DND-41 (cell line): Measurements from ENCODE around the gene PRR14L.

Source experiments
- EZH2 ChIP-seq: IDR thresholded peaks from 3 replicates; pipeline ENCODE4 v1.6.1; 2012; ENCODE audit warnings: borderline replicate concordance, low read depth, mild to moderate bottlenecking, moderate library complexity, low read length, inconsistent platforms; ENCODE audit not compliant: severe bottlenecking
- TF ChIP-seq, protein P1 (sequence below): IDR thresholded peaks from 2 replicates; pipeline ENCODE4 v1.5.1; 2012; ENCODE audit warnings: borderline replicate concordance, low read length, moderate library complexity, mild to moderate bottlenecking; ENCODE audit not compliant: poor library complexity, severe bottlenecking; ENCODE audit errors: extremely low read depth

DNA sequence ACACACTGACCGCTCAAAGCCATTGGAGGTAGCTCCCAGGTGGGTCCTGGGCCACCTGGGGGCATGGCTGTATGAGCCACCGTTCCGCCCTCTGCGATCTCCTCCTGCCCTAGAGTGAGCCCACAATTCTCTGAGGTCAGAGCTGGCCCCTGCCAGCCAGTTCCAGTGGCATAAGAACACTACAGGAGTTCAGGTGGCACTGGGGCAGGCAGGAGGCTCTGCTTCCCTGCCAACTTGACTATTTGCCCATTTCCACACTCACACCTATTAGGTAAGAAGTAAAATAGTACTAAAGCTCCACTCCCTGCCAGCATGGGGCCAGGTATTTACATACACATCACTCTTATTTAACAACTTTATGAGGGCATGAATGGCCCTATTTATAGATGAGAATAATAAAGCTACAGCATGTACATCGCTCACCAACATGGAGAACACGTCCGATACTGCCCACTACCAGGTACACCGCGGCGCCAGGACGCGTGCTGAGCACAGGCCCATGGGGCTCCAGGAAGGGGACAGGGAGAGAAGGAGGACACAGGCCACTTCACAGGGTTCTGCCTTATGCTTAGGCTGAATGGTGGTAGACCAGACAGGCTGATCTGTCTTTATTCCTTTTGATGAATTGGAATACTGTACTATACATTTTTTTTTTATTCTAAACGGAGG lies 114.2 kb downstream of the PRR14L start:
- TF ChIP-seq, protein P1, sequence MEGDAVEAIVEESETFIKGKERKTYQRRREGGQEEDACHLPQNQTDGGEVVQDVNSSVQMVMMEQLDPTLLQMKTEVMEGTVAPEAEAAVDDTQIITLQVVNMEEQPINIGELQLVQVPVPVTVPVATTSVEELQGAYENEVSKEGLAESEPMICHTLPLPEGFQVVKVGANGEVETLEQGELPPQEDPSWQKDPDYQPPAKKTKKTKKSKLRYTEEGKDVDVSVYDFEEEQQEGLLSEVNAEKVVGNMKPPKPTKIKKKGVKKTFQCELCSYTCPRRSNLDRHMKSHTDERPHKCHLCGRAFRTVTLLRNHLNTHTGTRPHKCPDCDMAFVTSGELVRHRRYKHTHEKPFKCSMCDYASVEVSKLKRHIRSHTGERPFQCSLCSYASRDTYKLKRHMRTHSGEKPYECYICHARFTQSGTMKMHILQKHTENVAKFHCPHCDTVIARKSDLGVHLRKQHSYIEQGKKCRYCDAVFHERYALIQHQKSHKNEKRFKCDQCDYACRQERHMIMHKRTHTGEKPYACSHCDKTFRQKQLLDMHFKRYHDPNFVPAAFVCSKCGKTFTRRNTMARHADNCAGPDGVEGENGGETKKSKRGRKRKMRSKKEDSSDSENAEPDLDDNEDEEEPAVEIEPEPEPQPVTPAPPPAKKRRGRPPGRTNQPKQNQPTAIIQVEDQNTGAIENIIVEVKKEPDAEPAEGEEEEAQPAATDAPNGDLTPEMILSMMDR, result no peak
- TF ChIP-seq EZH2, result no peak
